WTC11 (cell line): ENCODE measurements around the gene RPL21. TPM values are rescaled to one million over a fixed set of nuclear protein-coding genes. Genes with fewer than 3 reads are reported as not detected.

Experiments
- ATAC-seq: fragments of 200-7000 bp; cut with Tn5 transposase; 2 replicates; pipeline ENCODE4 v1.10.0; 2021; ENCODE audit warnings: mild to moderate bottlenecking, moderate library complexity
- CTCF ChIA-PET: fragments of 300-600 bp; sonication (Branson Sonifier 250); formaldehyde crosslinking; loops from one replicate; lab custom pipeline; 2021; ENCODE audit warnings: antibody characterized with exemption; lab: Charles Lee
- POLR2A ChIA-PET: fragments of 350-600 bp; sonication (Branson Sonifier 250); formaldehyde crosslinking; loops from one replicate; lab custom pipeline; 2021; ENCODE audit warnings: antibody characterized with exemption; lab: Charles Lee
- DNase-seq: peaks from one replicate; pipeline ENCODE4 v3.0.0; 2021; ENCODE audit warnings: low spot score
- H3K27ac Mint-ChIP-seq: 2 replicates; pipeline ENCODE4 v1.8.0; 2021; ENCODE audit warnings: mixed read lengths
- H3K27me3 Mint-ChIP-seq: 2 replicates; pipeline ENCODE4 v1.8.0; 2021; ENCODE audit warnings: low read depth, mild to moderate bottlenecking, moderate library complexity, mixed read lengths
- H3K36me3 Mint-ChIP-seq: 2 replicates; pipeline ENCODE4 v1.8.0; 2021; ENCODE audit warnings: mixed read lengths
- H3K4me1 Mint-ChIP-seq: 2 replicates; pipeline ENCODE4 v1.8.0; 2022; ENCODE audit warnings: mixed read lengths
- H3K4me3 Mint-ChIP-seq: 2 replicates; pipeline ENCODE4 v1.8.0; 2021; ENCODE audit warnings: mild to moderate bottlenecking, moderate library complexity, mixed read lengths
- H3K9me3 Mint-ChIP-seq: 2 replicates; pipeline ENCODE4 v1.8.0; 2021; ENCODE audit warnings: mixed read lengths
- ELF4 ChIP-seq: sonication (generic); formaldehyde crosslinking; IDR thresholded peaks from 2 replicates; pipeline ENCODE4 v1.8.1; 2022; ENCODE audit warnings: low read depth, mild to moderate bottlenecking, moderate library complexity, missing genetic modification reagents
- ERG ChIP-seq: fragments of 250-450 bp; sonication (Bioruptor Pico); IDR thresholded peaks from 2 replicates; pipeline ENCODE4 v1.8.0; 2021; ENCODE audit warnings: mild to moderate bottlenecking
- ETV6 ChIP-seq: sonication (generic); formaldehyde crosslinking; IDR thresholded peaks from 2 replicates; pipeline ENCODE4 v1.8.1; 2022; ENCODE audit warnings: mild to moderate bottlenecking, missing genetic modification reagents
- FOXJ3 ChIP-seq: sonication (generic); formaldehyde crosslinking; IDR thresholded peaks from 2 replicates; pipeline ENCODE4 v1.9.0; 2021; ENCODE audit warnings: missing genetic modification reagents, mild to moderate bottlenecking, borderline replicate concordance
- GTF2I ChIP-seq: fragments of 250-450 bp; sonication (Bioruptor Pico); conservative IDR thresholded peaks from 2 replicates; pipeline ENCODE4 v1.4.0; 2021; ENCODE audit warnings: mild to moderate bottlenecking
- JAZF1 ChIP-seq: fragments of 250-450 bp; sonication (Bioruptor Pico); IDR thresholded peaks from 2 replicates; pipeline ENCODE4 v1.9.0; 2021; ENCODE audit warnings: moderate library complexity, mild to moderate bottlenecking, inconsistent platforms
- MXD4 ChIP-seq: fragments of 250-450 bp; sonication (Bioruptor Pico); IDR thresholded peaks from 2 replicates; pipeline ENCODE4 v1.8.0; 2021; ENCODE audit warnings: mild to moderate bottlenecking, moderate library complexity, borderline replicate concordance
- ZNF317 ChIP-seq: sonication (generic); formaldehyde crosslinking; IDR thresholded peaks from 2 replicates; pipeline ENCODE4 v1.8.1; 2023; ENCODE audit warnings: low read depth, mild to moderate bottlenecking, moderate library complexity, missing genetic modification reagents, borderline replicate concordance
- ZNF512 ChIP-seq: sonication (generic); formaldehyde crosslinking; IDR thresholded peaks from 2 replicates; pipeline ENCODE4 v1.8.1; 2022; ENCODE audit warnings: missing genetic modification reagents, borderline replicate concordance
- ZNF671 ChIP-seq: fragments of 250-450 bp; sonication (Bioruptor Pico); IDR thresholded peaks from 2 replicates; pipeline ENCODE4 v1.8.0; 2021; ENCODE audit warnings: mild to moderate bottlenecking
- total RNA-seq: library from RNA; stranded (reverse); gene quantifications from 3 replicates; pipeline ENCODE4 v1.2.3, GENCODE V29; 2021
- TF ChIP-seq, protein P1 (sequence below): sonication (generic); formaldehyde crosslinking; IDR thresholded peaks from 2 replicates; pipeline ENCODE4 v1.8.1; 2022; ENCODE audit warnings: mild to moderate bottlenecking, missing genetic modification reagents, moderate library complexity, borderline replicate concordance
- TF ChIP-seq, protein P2 (sequence below): sonication (generic); formaldehyde crosslinking; IDR thresholded peaks from 2 replicates; pipeline ENCODE4 v1.8.0; 2022; ENCODE audit warnings: missing genetic modification reagents
- TF ChIP-seq, protein P3 (sequence below): sonication (generic); formaldehyde crosslinking; IDR thresholded peaks from 2 replicates; pipeline ENCODE4 v1.8.0; 2023; ENCODE audit warnings: missing genetic modification reagents
- TF ChIP-seq, protein P4 (sequence below): sonication (generic); formaldehyde crosslinking; IDR thresholded peaks from 2 replicates; pipeline ENCODE4 v1.8.0; 2022; ENCODE audit warnings: mild to moderate bottlenecking, missing genetic modification reagents
- TF ChIP-seq, protein P5 (sequence below): sonication (generic); formaldehyde crosslinking; IDR thresholded peaks from 2 replicates; pipeline ENCODE4 v1.8.1; 2023; ENCODE audit warnings: mild to moderate bottlenecking, missing genetic modification reagents, moderate library complexity

Gene RPL21
- total RNA-seq, 1 experiment from 2014 or later = 1,082 TPM

- TF ChIP-seq FOXJ3 (CRISPR knock-in tag) (no peak), ZNF317 (no peak), ELF4 (CRISPR knock-in tag) (no peak), GTF2I (CRISPR knock-in tag) (no peak), ERG (no peak), ETV6 (CRISPR knock-in tag) (no peak), MXD4 (CRISPR knock-in tag) (no peak), JAZF1 (CRISPR knock-in tag) (no peak), ZNF671 (CRISPR knock-in tag) (no peak)
- TF ChIP-seq, protein P1, sequence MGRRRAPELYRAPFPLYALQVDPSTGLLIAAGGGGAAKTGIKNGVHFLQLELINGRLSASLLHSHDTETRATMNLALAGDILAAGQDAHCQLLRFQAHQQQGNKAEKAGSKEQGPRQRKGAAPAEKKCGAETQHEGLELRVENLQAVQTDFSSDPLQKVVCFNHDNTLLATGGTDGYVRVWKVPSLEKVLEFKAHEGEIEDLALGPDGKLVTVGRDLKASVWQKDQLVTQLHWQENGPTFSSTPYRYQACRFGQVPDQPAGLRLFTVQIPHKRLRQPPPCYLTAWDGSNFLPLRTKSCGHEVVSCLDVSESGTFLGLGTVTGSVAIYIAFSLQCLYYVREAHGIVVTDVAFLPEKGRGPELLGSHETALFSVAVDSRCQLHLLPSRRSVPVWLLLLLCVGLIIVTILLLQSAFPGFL (CRISPR knock-in tag) = no peak
- TF ChIP-seq, protein P2, sequence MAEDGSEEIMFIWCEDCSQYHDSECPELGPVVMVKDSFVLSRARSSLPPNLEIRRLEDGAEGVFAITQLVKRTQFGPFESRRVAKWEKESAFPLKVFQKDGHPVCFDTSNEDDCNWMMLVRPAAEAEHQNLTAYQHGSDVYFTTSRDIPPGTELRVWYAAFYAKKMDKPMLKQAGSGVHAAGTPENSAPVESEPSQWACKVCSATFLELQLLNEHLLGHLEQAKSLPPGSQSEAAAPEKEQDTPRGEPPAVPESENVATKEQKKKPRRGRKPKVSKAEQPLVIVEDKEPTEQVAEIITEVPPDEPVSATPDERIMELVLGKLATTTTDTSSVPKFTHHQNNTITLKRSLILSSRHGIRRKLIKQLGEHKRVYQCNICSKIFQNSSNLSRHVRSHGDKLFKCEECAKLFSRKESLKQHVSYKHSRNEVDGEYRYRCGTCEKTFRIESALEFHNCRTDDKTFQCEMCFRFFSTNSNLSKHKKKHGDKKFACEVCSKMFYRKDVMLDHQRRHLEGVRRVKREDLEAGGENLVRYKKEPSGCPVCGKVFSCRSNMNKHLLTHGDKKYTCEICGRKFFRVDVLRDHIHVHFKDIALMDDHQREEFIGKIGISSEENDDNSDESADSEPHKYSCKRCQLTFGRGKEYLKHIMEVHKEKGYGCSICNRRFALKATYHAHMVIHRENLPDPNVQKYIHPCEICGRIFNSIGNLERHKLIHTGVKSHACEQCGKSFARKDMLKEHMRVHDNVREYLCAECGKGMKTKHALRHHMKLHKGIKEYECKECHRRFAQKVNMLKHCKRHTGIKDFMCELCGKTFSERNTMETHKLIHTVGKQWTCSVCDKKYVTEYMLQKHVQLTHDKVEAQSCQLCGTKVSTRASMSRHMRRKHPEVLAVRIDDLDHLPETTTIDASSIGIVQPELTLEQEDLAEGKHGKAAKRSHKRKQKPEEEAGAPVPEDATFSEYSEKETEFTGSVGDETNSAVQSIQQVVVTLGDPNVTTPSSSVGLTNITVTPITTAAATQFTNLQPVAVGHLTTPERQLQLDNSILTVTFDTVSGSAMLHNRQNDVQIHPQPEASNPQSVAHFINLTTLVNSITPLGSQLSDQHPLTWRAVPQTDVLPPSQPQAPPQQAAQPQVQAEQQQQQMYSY (CRISPR knock-in tag) = no peak
- TF ChIP-seq, protein P3, sequence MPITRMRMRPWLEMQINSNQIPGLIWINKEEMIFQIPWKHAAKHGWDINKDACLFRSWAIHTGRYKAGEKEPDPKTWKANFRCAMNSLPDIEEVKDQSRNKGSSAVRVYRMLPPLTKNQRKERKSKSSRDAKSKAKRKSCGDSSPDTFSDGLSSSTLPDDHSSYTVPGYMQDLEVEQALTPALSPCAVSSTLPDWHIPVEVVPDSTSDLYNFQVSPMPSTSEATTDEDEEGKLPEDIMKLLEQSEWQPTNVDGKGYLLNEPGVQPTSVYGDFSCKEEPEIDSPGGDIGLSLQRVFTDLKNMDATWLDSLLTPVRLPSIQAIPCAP = no peak
- TF ChIP-seq, protein P4, sequence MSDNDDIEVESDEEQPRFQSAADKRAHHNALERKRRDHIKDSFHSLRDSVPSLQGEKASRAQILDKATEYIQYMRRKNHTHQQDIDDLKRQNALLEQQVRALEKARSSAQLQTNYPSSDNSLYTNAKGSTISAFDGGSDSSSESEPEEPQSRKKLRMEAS (CRISPR knock-in tag) = no peak
These were observed 28.1 kb downstream of the RPL21 start (continued) for GRCh38 chr13:27279506-27279905.

- H3K27me3 Mint-ChIP-seq = no peaks in the 10 kb centered on the region; the same call in 1 of the 2 replicates
- ChIA-PET CTCF (interaction anchor here (1.1 to 1.9 kb wide), 5 partner anchors 9 to 333 kb away, joined by 3 to 9 read pairs (median 7); partner anchors contain the start of gene RASL11A), POLR2A (no interaction called here)
- H3K9me3 Mint-ChIP-seq = peaks cover 11% of the 10 kb centered on the region
- H3K27ac Mint-ChIP-seq = no peak overlapping the region
- 0 out of 2 replicates have a peak, but pooled peaks have one; percentile 32 for ATAC-seq
- no peak for TF ChIP-seq ZNF512 (CRISPR knock-in tag)
- TF ChIP-seq, protein P5, sequence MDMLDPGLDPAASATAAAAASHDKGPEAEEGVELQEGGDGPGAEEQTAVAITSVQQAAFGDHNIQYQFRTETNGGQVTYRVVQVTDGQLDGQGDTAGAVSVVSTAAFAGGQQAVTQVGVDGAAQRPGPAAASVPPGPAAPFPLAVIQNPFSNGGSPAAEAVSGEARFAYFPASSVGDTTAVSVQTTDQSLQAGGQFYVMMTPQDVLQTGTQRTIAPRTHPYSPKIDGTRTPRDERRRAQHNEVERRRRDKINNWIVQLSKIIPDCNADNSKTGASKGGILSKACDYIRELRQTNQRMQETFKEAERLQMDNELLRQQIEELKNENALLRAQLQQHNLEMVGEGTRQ = no peak
- H3K4me3 Mint-ChIP-seq = no peak overlapping the region
- DNase-seq = no peak
- H3K36me3 Mint-ChIP-seq = no peaks in the 10 kb centered on the region
- peaks cover 15% of the 10 kb centered on the region for H3K4me1 Mint-ChIP-seq
These were observed 28.8 kb downstream of the RPL21 start for GRCh38 chr13:27280009-27280656.
